Esophagus muscularis mucosa (tissue), 4 donors: ENCODE results near the gene ORMDL3. TPM values are rescaled to one million over a fixed set of nuclear protein-coding genes. Genes with fewer than 3 reads are reported as not detected.
"Not testable (repeated sequence)": the region's sequence is repeated elsewhere in the genome, so short reads cannot be mapped to it uniquely, and the experiment has no call there.

ENCODE experiments used
- DNase-seq: peaks from one replicate; pipeline ENCODE4 v3.0.0-alpha.2; 2017; ENCODE audit errors: extremely low spot score
- H3K27ac ChIP-seq, 4 donors: fragments of 200-600 bp; sonication (generic); replicated peaks in 1 of 4; 1 replicate in 3 of 4; 2 replicates in 1 of 4; pipeline ENCODE4 v1.5.1; 2016 to 2019; ENCODE audit warnings: mild to moderate bottlenecking in 1 of 4
- H3K27me3 ChIP-seq, 4 donors: fragments of 200-600 bp; sonication (generic); one replicate each; pipeline versions ENCODE4 v1.5.1 to v1.6.0; 2016 to 2019
- H3K36me3 ChIP-seq, 4 donors: fragments of 200-600 bp; sonication (generic); one replicate each; pipeline ENCODE4 v1.5.1; 2016 to 2019
- H3K4me1 ChIP-seq, 4 donors: fragments of 200-600 bp; sonication (generic); one replicate each; pipeline ENCODE4 v1.5.1; 2016 to 2019
- H3K4me3 ChIP-seq, 4 donors: fragments of 200-600 bp; sonication (generic); 1 replicate in 2 of 4; 2 replicates in 2 of 4; pipeline ENCODE4 v1.5.1; 2016 to 2019; ENCODE audit warnings: mild to moderate bottlenecking in 4 of 4, moderate library complexity in 1 of 4
- H3K9me3 ChIP-seq, 4 donors: fragments of 200-600 bp; sonication (generic); 1 replicate in 3 of 4; 2 replicates in 1 of 4; pipeline ENCODE4 v1.5.1; 2016 to 2019
- CTCF ChIP-seq, 3 experiments: fragments of 200-600 bp in 2 of 3; fragments of 450-650 bp in 1 of 3; sonication (generic) in 2 of 3; IDR thresholded peaks; one replicate each; pipeline ENCODE4 v1.5.1; 2017 to 2019; ENCODE audit warnings: antibody characterized with exemption in 3 of 3, mild to moderate bottlenecking in 2 of 3, moderate library complexity in 1 of 3
- EP300 ChIP-seq: sonication (generic); formaldehyde crosslinking; IDR thresholded peaks from one replicate; pipeline ENCODE4 v1.6.1; 2017; ENCODE audit warnings: antibody characterized with exemption
- POLR2A ChIP-seq: fragments of 450-650 bp; IDR thresholded peaks from one replicate; pipeline ENCODE4 v1.6.1; 2017; ENCODE audit warnings: antibody characterized with exemption, moderate library complexity, mild to moderate bottlenecking, low read depth
- POLR2AphosphoS5 ChIP-seq, 2 donors: sonication (generic); formaldehyde crosslinking; IDR thresholded peaks; one replicate each; pipeline ENCODE4 v1.6.1; 2017; ENCODE audit warnings: antibody characterized with exemption in 2 of 2
- WGBS: methylation state at CpG from one replicate; pipeline ENCODE4 v1.1.5; 2018; 5-methylcytosine and 5-hydroxymethylcytosine counted together
- intact Hi-C: fragments of 100-400 bp; cut with DNase I; formaldehyde crosslinking; loops from one replicate; pipeline ENCODE4 v1.15.1; 2023
- total RNA-seq, 4 donors: library from RNA; depleted of rRNA; stranded (reverse); fragments of >200 nt; gene quantifications; one replicate each; pipeline versions ENCODE4 v1.1.0 to v1.2.1, GENCODE V29; 2016

The ORMDL3 gene
- total RNA-seq, 4 donors from 2014 or later = 33.2 to 68.6 (median 45.9) TPM

GRCh38 chr17:39889200-39889599, 38.2 kb downstream of the ORMDL3 start:
- intact Hi-C loops = no loop called here
- Histone ChIP-seq H3K4me3 (no peak overlapping the region), H3K27me3 (peaks cover 0 to 65% (median 3%) of the 10 kb centered on the region in 4 donors), H3K27ac (no peak overlapping the region), H3K9me3 (peaks cover 0 to 4% (median 0%) of the 10 kb centered on the region in 4 donors), H3K4me1 (no peaks in the 10 kb centered on the region), H3K36me3 (no peaks in the 10 kb centered on the region)
- no peak for TF ChIP-seq EP300
- TF ChIP-seq CTCF (IDR thresholded peaks at IDR 0.05) = no peak
- TF ChIP-seq POLR2AphosphoS5 (IDR thresholded peaks at IDR 0.05) = no peak
- TF ChIP-seq POLR2A = no peak
- WGBS = 41% methylated on average over 2 of the region's 2 CpGs
- no peak for DNase-seq

- intact Hi-C loops = no loop called here
- peaks cover 0 to 66% (median 3%) of the 10 kb centered on the region in 4 donors for H3K27me3 ChIP-seq
These were observed 40.3 kb downstream of the ORMDL3 start for GRCh38 chr17:39887078-39887477.

GRCh38 chr17:39886102-39886501, 41.3 kb downstream of the ORMDL3 start:
- peaks cover 0 to 56% (median 3%) of the 10 kb centered on the region in 4 donors for H3K27me3 ChIP-seq
- H3K27ac ChIP-seq, H3K36me3 ChIP-seq, H3K4me1 ChIP-seq, H3K4me3 ChIP-seq, intact Hi-C loops, H3K9me3 ChIP-seq, DNase-seq: not testable (repeated sequence)
- 66% methylated on average over 5 of the region's 5 CpGs for WGBS

More at GRCh38 chr17:39887078-39887477, 40.3 kb downstream of the ORMDL3 start:
- Histone ChIP-seq H3K9me3 (peaks cover 0 to 4% (median 0%) of the 10 kb centered on the region in 4 donors), H3K27ac (no peak overlapping the region), H3K4me3 (no peak overlapping the region), H3K36me3 (no peaks in the 10 kb centered on the region), H3K4me1 (no peaks in the 10 kb centered on the region)
- TF ChIP-seq POLR2A = no peak
- TF ChIP-seq CTCF (IDR thresholded peaks at IDR 0.05) = no peak
- TF ChIP-seq POLR2AphosphoS5 (IDR thresholded peaks at IDR 0.05) = no peak
- no peak for TF ChIP-seq EP300
- no peak for DNase-seq

- H3K27ac ChIP-seq = no peak overlapping the region
- no peaks in the 10 kb centered on the region for H3K36me3 ChIP-seq
- peaks cover 0 to 39% (median 8%) of the 10 kb centered on the region in 4 donors for H3K27me3 ChIP-seq
- H3K9me3 ChIP-seq = peaks cover 0 to 7% (median 5%) of the 10 kb centered on the region in 4 donors
- WGBS = 86% methylated on average over 2 of the region's 2 CpGs
- H3K4me1 ChIP-seq = peaks cover 0 to 4% (median 0%) of the 10 kb centered on the region in 4 donors
- no peak for DNase-seq
- H3K4me3 ChIP-seq = no peak overlapping the region
- no peak for TF ChIP-seq EP300
- TF ChIP-seq POLR2AphosphoS5 (IDR thresholded peaks at IDR 0.05) = no peak
- no peak for TF ChIP-seq CTCF (IDR thresholded peaks at IDR 0.05)
- no peak for TF ChIP-seq POLR2A
- intact Hi-C loops = no loop called here
These were observed 54.6 kb downstream of the ORMDL3 start for GRCh38 chr17:39872751-39873150.

GRCh38 chr17:39871801-39872200, 55.6 kb downstream of the ORMDL3 start:
- peaks cover 0 to 41% (median 14%) of the 10 kb centered on the region in 4 donors for H3K27me3 ChIP-seq

More at GRCh38 chr17:39871801-39872200, 55.6 kb downstream of the ORMDL3 start:
- peaks cover 0 to 12% (median 10%) of the 10 kb centered on the region in 4 donors for H3K9me3 ChIP-seq
- TF ChIP-seq CTCF (IDR thresholded peaks at IDR 0.05) = no peak
- no peak for TF ChIP-seq POLR2AphosphoS5 (IDR thresholded peaks at IDR 0.05)
- no peak for TF ChIP-seq POLR2A
- no peak for TF ChIP-seq EP300
- H3K4me3 ChIP-seq = no peak overlapping the region
- 73% methylated on average over 2 of the region's 2 CpGs for WGBS
- intact Hi-C loops = no loop called here
- no peak overlapping the region for H3K27ac ChIP-seq
- H3K4me1 ChIP-seq = peaks cover 0 to 4% (median 0%) of the 10 kb centered on the region in 4 donors
- DNase-seq = no peak
- no peaks in the 10 kb centered on the region for H3K36me3 ChIP-seq

Other genes starting within 250 kb of the ORMDL3 start
- 1 to 10 TPM; 6.2 to 9.4 (median 8.5) TPM for gene PGAP3, start 239.5 kb downstream of the ORMDL3 start, total RNA-seq
- 10 to 100 TPM; 36.8 to 67.7 (median 57.7) TPM for gene ERBB2, start 227.5 kb downstream of the ORMDL3 start, total RNA-seq
- gene MIEN1, start 197.1 kb downstream of the ORMDL3 start, total RNA-seq = 10 to 100 TPM; 47.0 to 57.3 (median 52.7) TPM
- under 1 TPM; 0.23 to 0.83 (median 0.55) TPM for gene GRB7, start 189.7 kb downstream of the ORMDL3 start, total RNA-seq
- gene IKZF3, start 63.3 kb downstream of the ORMDL3 start, total RNA-seq = 1 to 10 TPM in 2 of 4 donors, under 1 TPM in 2; 0.83 to 3.8 (median 1.3) TPM
- gene ZPBP2, start 59.4 kb downstream of the ORMDL3 start, total RNA-seq = not detected
- 1 to 10 TPM; 1.7 to 7.1 (median 2.7) TPM for gene GSDMB, start 9.0 kb downstream of the ORMDL3 start, total RNA-seq
- gene LRRC3C, start 131 bp upstream of the ORMDL3 start, total RNA-seq = not detected
- gene GSDMA, start 35.4 kb upstream of the ORMDL3 start, total RNA-seq = under 1 TPM in 3 of 4 donors, not detected in 1; 0.11 to 0.99 (median 0.45) TPM
- 100 to 1,000 TPM in 1 of 4 donors, 10 to 100 TPM in 3; 58.1 to 117 (median 84.0) TPM for gene PSMD3, start 53.2 kb upstream of the ORMDL3 start, total RNA-seq
- gene CSF3, start 87.8 kb upstream of the ORMDL3 start, total RNA-seq = 10 to 100 TPM in 1 of 4 donors, under 1 TPM in 3; 0.32 to 19.4 (median 0.58) TPM
- gene MED24, start 126.8 kb upstream of the ORMDL3 start, total RNA-seq = 10 to 100 TPM; 33.6 to 43.6 (median 37.4) TPM
- 100 to 1,000 TPM in 2 of 4 donors, 10 to 100 TPM in 2; 69.7 to 112 (median 85.2) TPM for gene THRA, start 135.4 kb upstream of the ORMDL3 start, total RNA-seq
- 10 to 100 TPM in 3 of 4 donors, 1 to 10 TPM in 1; 6.1 to 24.2 (median 14.5) TPM for gene NR1D1, start 173.0 kb upstream of the ORMDL3 start, total RNA-seq
- 10 to 100 TPM; 64.1 to 86.8 (median 72.2) TPM for gene MSL1, start 194.4 kb upstream of the ORMDL3 start, total RNA-seq
- gene CASC3, start 212.9 kb upstream of the ORMDL3 start, total RNA-seq = 100 to 1,000 TPM in 2 of 4 donors, 10 to 100 TPM in 2; 77.2 to 103 (median 95.5) TPM
- gene RAPGEFL1, start 249.9 kb upstream of the ORMDL3 start, total RNA-seq = 1 to 10 TPM; 1.5 to 5.4 (median 2.9) TPM